Measurements from ENCODE around the gene GOLIM4. TPM values are rescaled to one million over a fixed set of nuclear protein-coding genes. Genes with fewer than 3 reads are reported as not detected.

Gene GOLIM4
- total RNA-seq, 3 donors from 2014 or later (not counting 1 experiment from before 2014, with no cell fraction given): 13.7 to 17.9 (median 17.9) TPM

- DNase-seq (no peak), ATAC-seq (no peak)
- Histone ChIP-seq H3K4me3 (ENCODE audit: low read length) (no peak overlapping the region), H3K27me3 (ENCODE audit: control insufficient read depth, insufficient read depth, low read length) (no peaks in the 10 kb centered on the region), H3K4me1 (ENCODE audit: control insufficient read depth, insufficient read depth, low read length) (no peaks in the 10 kb centered on the region), H3K36me3 (ENCODE audit: control insufficient read depth, insufficient read depth, low read length) (no peaks in the 10 kb centered on the region), H3K9me3 (ENCODE audit: control insufficient read depth, insufficient read depth, low read length) (no peaks in the 10 kb centered on the region), H3K27ac (ENCODE audit: low read length) (no peak overlapping the region)
- no peak for TF ChIP-seq CTCF (IDR thresholded peaks at IDR 0.05)
- no peaks in the 10 kb centered on the region for H3K4me1 Mint-ChIP-seq
- H3K36me3 Mint-ChIP-seq: no peaks in the 10 kb centered on the region
- H3K9me3 Mint-ChIP-seq: no peaks in the 10 kb centered on the region
- no peak overlapping the region for H3K4me3 Mint-ChIP-seq
- 46% methylated on average over 3 of the region's 3 CpGs for WGBS (ENCODE audit: insufficient coverage)
- no peak overlapping the region for H3K27ac Mint-ChIP-seq
- H3K27me3 Mint-ChIP-seq (ENCODE audit: low read depth in 2 of 2): no peaks in the 10 kb centered on the region
- intact Hi-C loops (cut with micrococcal nuclease): no loop called here
Observed at GRCh38 chr3:167978071-167978470, 117.7 kb downstream of the GOLIM4 start.

GRCh38 chr3:167976516-167977361 lies 119.0 kb downstream of the GOLIM4 start:
- no peaks in the 10 kb centered on the region for H3K36me3 ChIP-seq (ENCODE audit: control insufficient read depth, insufficient read depth, low read length)
- H3K27me3 ChIP-seq (ENCODE audit: control insufficient read depth, insufficient read depth, low read length): no peaks in the 10 kb centered on the region
- DNase-seq (no peak), ATAC-seq (no peak)
- H3K4me1 Mint-ChIP-seq: no peaks in the 10 kb centered on the region
- no peaks in the 10 kb centered on the region for H3K27me3 Mint-ChIP-seq (ENCODE audit: low read depth in 2 of 2)
- no peaks in the 10 kb centered on the region for H3K4me1 ChIP-seq (ENCODE audit: control insufficient read depth, insufficient read depth, low read length)
- no peaks in the 10 kb centered on the region for H3K36me3 Mint-ChIP-seq
- 85% methylated on average over 7 of the region's 8 CpGs for WGBS (ENCODE audit: insufficient coverage)
- intact Hi-C loops (cut with micrococcal nuclease): no loop called here
- no peak for TF ChIP-seq CTCF (IDR thresholded peaks at IDR 0.05)
- H3K27ac ChIP-seq (ENCODE audit: low read length): no peak overlapping the region
- no peaks in the 10 kb centered on the region for H3K9me3 ChIP-seq (ENCODE audit: control insufficient read depth, insufficient read depth, low read length)
- H3K27ac Mint-ChIP-seq: no peak overlapping the region
- no peaks in the 10 kb centered on the region for H3K9me3 Mint-ChIP-seq
- no peak overlapping the region for H3K4me3 ChIP-seq (ENCODE audit: low read length)
- no peak overlapping the region for H3K4me3 Mint-ChIP-seq

GRCh38 chr3:167973901-167974300 lies 121.8 kb downstream of the GOLIM4 start:
- H3K9me3 Mint-ChIP-seq: no peaks in the 10 kb centered on the region
- H3K27me3 ChIP-seq (ENCODE audit: control insufficient read depth, insufficient read depth, low read length): no peaks in the 10 kb centered on the region
- H3K4me1 ChIP-seq (ENCODE audit: control insufficient read depth, insufficient read depth, low read length): no peaks in the 10 kb centered on the region
- H3K27me3 Mint-ChIP-seq (ENCODE audit: low read depth in 2 of 2): no peaks in the 10 kb centered on the region
- intact Hi-C loops (cut with micrococcal nuclease): no loop called here
- H3K4me3 ChIP-seq (ENCODE audit: low read length): no peak overlapping the region
- H3K9me3 ChIP-seq (ENCODE audit: control insufficient read depth, insufficient read depth, low read length): no peaks in the 10 kb centered on the region
- H3K36me3 ChIP-seq (ENCODE audit: control insufficient read depth, insufficient read depth, low read length): no peaks in the 10 kb centered on the region
- H3K4me3 Mint-ChIP-seq: no peak overlapping the region
- no peak for TF ChIP-seq CTCF (IDR thresholded peaks at IDR 0.05)
- no peaks in the 10 kb centered on the region for H3K36me3 Mint-ChIP-seq
- ATAC-seq (no peak), DNase-seq (no peak)
- H3K27ac ChIP-seq (ENCODE audit: low read length): no peak overlapping the region
- H3K27ac Mint-ChIP-seq: no peak overlapping the region
- H3K4me1 Mint-ChIP-seq: no peaks in the 10 kb centered on the region

- H3K27me3 ChIP-seq (ENCODE audit: control insufficient read depth, insufficient read depth, low read length): no peaks in the 10 kb centered on the region
- no peaks in the 10 kb centered on the region for H3K27me3 Mint-ChIP-seq (ENCODE audit: low read depth in 2 of 2)
- TF ChIP-seq CTCF (IDR thresholded peaks at IDR 0.05): no peak
- no peak overlapping the region for H3K4me3 ChIP-seq (ENCODE audit: low read length)
- no peak overlapping the region for H3K4me3 Mint-ChIP-seq
- no peak overlapping the region for H3K27ac Mint-ChIP-seq
- ATAC-seq: no peak
- no peak overlapping the region for H3K27ac ChIP-seq (ENCODE audit: low read length)
- no peaks in the 10 kb centered on the region for H3K36me3 Mint-ChIP-seq
- 84% methylated on average over 2 of the region's 2 CpGs for WGBS (ENCODE audit: insufficient coverage)
- H3K9me3 ChIP-seq (ENCODE audit: control insufficient read depth, insufficient read depth, low read length): no peaks in the 10 kb centered on the region
- H3K4me1 Mint-ChIP-seq: no peaks in the 10 kb centered on the region
- intact Hi-C loops (cut with micrococcal nuclease): no loop called here
- no peaks in the 10 kb centered on the region for H3K36me3 ChIP-seq (ENCODE audit: control insufficient read depth, insufficient read depth, low read length)
- no peaks in the 10 kb centered on the region for H3K4me1 ChIP-seq (ENCODE audit: control insufficient read depth, insufficient read depth, low read length)
- H3K9me3 Mint-ChIP-seq: no peaks in the 10 kb centered on the region
- DNase-seq: no peak
Observed at GRCh38 chr3:167973046-167973445, 122.7 kb downstream of the GOLIM4 start.

All from natural killer cell (primary cell).